Fibroblast of the aortic adventitia (primary cell): ENCODE measurements around the gene TH. TPM values are rescaled to one million over a fixed set of nuclear protein-coding genes. Genes with fewer than 3 reads are reported as not detected.

Experiments used
- DNase-seq: peaks from one replicate; pipeline ENCODE4 v3.0.0-alpha.2; 2010; ENCODE audit warnings: low read depth
- H3K4me3 ChIP-seq: 2 replicates; pipeline ENCODE4 v1.5.1; 2011; ENCODE audit warnings: low read depth, mild to moderate bottlenecking, control low read depth, low read length, moderate library complexity
- total RNA-seq: library from RNA; depleted of rRNA; stranded (reverse); fragments of >200 nt; gene quantifications from 2 replicates; pipeline ENCODE4 v1.2.3, GENCODE V29; 2012; ENCODE audit warnings: low replicate concordance
- TF ChIP-seq, protein P1 (sequence below): IDR thresholded peaks from 2 replicates; pipeline ENCODE4 v1.5.1; 2011; ENCODE audit warnings: mild to moderate bottlenecking, low read length, control low read depth, inconsistent platforms; ENCODE audit not compliant: insufficient read depth

The TH gene
- total RNA-seq, 1 donor = not detected

DNA sequence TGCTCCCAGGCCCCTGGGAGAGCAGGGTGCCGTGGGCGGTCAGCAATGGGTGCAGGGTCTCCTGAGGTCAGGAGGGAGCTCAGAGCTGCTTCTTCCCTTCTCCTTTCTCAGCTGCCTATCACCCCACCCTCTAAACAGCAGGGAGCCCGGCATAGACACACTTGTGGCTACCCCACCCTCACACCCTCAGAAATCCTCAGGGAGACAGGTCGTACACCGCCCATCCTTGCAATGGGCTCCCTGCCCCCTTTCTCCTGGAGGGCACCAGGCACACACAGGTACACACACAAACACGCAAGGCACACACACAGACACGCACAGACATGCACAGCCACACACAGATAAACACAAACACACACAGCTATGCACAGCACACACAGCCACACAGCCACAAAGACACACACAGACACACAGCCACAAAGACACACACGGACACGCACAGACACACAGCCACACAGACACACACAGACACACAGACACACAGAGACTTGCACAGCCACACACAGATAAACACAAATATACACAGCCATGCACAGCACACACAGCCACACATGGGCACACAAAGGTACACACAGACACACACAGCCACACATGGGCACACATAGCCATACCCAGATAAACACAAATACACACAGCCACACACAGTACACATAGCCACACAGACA lies 44.9 kb upstream of the TH start:
- TF ChIP-seq, protein P1, sequence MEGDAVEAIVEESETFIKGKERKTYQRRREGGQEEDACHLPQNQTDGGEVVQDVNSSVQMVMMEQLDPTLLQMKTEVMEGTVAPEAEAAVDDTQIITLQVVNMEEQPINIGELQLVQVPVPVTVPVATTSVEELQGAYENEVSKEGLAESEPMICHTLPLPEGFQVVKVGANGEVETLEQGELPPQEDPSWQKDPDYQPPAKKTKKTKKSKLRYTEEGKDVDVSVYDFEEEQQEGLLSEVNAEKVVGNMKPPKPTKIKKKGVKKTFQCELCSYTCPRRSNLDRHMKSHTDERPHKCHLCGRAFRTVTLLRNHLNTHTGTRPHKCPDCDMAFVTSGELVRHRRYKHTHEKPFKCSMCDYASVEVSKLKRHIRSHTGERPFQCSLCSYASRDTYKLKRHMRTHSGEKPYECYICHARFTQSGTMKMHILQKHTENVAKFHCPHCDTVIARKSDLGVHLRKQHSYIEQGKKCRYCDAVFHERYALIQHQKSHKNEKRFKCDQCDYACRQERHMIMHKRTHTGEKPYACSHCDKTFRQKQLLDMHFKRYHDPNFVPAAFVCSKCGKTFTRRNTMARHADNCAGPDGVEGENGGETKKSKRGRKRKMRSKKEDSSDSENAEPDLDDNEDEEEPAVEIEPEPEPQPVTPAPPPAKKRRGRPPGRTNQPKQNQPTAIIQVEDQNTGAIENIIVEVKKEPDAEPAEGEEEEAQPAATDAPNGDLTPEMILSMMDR = no peak

DNA sequence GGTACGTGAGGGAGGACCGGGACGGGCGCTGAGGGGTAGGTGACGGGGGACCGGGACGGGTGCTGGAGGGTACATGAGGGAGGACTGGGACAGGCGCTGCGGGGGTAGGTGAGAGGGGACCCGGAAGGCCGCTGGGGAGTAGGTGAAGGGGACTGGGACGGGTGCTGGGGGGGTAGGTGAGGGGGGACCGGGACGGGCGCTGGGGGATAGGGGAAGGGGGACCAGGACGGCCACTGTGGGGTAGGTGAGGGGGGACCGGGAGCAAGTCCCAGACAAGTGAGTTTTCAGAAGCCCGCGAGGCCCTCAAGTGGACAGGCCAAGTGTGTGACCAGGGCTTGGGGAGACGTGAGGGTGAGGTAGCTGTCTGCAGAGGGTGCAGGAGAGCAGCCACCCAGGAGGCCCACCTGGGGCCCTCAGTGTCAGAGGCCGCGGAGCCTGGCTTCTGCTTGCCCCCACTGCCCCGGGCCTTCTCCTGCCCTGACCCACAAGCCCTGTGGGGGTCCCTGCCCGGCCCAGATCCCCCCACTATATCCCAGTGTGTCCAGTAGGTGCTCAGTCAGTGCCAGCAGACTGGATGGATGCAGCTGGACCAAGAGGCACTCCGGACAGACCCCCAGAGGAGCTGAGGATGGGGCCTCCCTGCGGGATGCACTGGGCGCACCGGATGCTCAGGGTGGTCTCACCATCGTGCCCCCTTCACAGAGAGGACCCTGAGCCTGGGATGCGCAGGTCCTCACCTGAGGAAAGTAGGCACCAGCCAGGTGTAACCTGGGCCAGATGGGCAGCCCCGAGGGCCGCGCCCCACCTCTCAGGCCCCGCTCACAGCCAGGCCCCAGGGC lies 44.2 kb upstream of the TH start:
- H3K4me3 ChIP-seq = no peak overlapping the region
- TF ChIP-seq, protein P1 = no peak
- no peak for DNase-seq

More for the DNA sequence above, 44.9 kb upstream of the TH start:
- no peak overlapping the region for H3K4me3 ChIP-seq
- no peak for DNase-seq

DNA sequence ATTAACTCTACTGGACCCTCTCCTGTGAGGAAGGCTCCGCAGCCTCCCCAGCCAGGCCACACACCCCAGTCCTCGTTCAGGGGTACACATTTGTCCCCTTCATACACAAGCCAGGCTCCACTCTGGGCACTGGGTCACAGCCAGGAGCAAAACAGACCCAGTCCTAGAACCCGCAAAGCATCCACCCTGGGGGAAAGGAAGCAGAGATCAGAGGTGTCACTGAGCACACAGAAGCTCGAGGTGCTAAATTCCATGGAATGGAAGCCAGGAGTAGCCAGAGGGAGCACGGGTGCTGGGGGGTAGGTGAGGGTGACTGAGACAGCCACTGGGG lies 43.6 kb upstream of the TH start:
- no peak for DNase-seq

DNA sequence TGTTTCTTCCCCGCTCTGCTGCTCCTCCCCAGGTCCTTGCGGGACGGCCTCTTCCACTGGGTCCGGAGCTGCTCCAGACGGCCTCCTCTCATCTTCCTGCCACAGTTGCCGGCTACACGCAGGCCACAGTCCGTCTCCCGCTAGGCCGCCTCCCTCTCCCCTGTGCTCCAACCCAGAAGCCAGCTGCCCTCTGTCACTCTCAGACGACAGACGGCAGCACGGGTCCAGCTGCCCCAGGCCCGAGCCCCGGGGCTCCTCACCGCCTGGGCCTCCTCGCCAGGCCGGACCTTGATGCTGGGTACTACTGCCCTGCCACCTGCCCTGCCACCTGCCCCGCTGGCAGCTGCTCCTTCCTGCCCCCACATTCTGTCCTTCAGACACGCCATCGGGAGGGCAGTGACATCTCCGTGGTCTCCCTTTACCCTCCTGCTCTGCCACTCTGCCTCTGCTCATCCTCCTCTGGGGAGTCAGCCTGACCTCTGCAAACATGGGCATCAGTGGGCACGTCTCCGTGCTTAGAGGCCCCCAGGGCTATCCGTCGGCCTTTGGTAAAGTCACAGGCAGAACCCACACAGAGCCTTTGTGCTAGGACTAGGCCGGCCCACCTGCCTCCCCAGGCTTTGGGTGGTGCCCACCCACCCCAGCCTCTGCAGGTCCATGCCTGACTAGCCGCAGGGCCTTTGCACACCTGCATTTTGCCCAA lies 43.1 kb upstream of the TH start:
- H3K4me3 ChIP-seq = no peak overlapping the region
- no peak for DNase-seq
- TF ChIP-seq, protein P1 = no peak

More for the DNA sequence above, 43.6 kb upstream of the TH start:
- no peak overlapping the region for H3K4me3 ChIP-seq
- TF ChIP-seq, protein P1 = no peak

DNA sequence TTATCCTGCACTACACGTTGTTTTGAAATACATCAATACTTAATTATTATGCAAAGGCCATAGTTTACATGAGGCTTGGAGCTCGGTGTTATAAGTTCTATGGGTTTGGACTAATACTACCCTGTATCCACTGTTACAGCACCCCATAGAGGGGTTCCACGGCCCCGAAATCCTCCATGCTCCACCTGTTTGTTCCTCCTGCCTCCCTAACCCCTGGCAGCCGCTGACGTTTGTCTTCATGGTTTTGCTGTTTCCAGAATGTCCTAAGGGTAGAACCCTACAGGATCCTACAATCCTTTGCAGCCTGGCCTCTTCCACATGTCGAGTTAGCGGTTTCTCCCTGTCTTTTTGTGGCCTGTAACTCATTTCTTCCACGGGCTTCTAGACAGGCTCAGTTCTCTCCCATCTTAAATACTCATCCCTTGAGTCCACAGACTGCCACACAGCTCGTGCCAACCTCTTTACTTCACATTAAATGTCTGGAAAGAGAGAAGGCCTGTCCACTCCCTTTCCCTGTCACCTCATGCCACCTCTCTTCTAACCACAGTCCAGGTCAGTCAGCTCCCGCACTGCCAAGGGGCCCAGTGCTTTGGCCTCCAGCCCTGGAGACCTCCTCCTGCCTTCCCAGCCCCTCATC lies 42.4 kb upstream of the TH start:
- TF ChIP-seq, protein P1 = no peak
- no peak overlapping the region for H3K4me3 ChIP-seq
- no peak for DNase-seq

DNA sequence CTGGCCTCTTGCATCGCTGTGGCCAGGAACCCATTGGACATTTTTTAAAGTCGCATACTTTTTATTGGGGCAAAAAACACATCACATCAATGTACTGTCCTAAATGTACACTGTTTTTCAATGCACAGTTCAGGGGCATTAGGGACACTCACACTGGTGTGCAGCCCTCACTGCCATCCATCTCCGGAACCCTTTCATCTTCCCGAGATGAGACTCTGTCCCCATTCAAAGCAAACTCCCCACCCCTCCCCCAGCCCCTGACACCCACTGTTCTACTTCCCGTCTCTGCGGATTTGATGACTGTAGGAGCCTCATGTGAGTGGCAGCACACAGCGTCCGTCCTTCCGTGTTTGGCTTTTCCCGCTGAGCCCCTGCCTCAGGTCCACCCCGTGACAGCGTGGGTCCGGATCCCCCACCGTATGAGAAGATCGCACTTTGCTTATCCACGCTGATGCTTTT lies 41.8 kb upstream of the TH start:
- no peak for DNase-seq
- no peak overlapping the region for H3K4me3 ChIP-seq
- TF ChIP-seq, protein P1 = no peak
